Lung (tissue), 12 donors: ENCODE measurements around the gene TNNT2. TPM values are rescaled to one million over a fixed set of nuclear protein-coding genes. Genes with fewer than 3 reads are reported as not detected.

Experiments
- ATAC-seq: fragments of 200-7000 bp; cut with Tn5 transposase; one replicate; pipeline ENCODE4 v1.9.1; 2020; ENCODE audit warnings: moderate number of reproducible peaks; ENCODE audit not compliant: insufficient read depth, low FRiP score
- DNase-seq, 3 donors: peaks; one replicate each; pipeline ENCODE4 v3.0.0-alpha.2; 2013 to 2017
- H3K27ac ChIP-seq, 2 donors: one replicate each; pipeline ENCODE4 v1.5.1; 2013; ENCODE audit warnings: mild to moderate bottlenecking in 2 of 2, moderate library complexity in 2 of 2, control low read depth in 1 of 2, inconsistent platforms in 1 of 2, low read depth in 1 of 2, low read length in 1 of 2
- H3K27me3 ChIP-seq, 3 donors: one replicate each; pipeline ENCODE4 v1.5.1; 2013; ENCODE audit warnings: low read length in 2 of 3; ENCODE audit not compliant: control insufficient read depth in 3 of 3, insufficient read depth in 3 of 3
- H3K36me3 ChIP-seq, 4 donors: one replicate each; pipeline ENCODE4 v1.5.1; 2013; ENCODE audit warnings: low read length in 4 of 4, mild to moderate bottlenecking in 1 of 4, moderate library complexity in 1 of 4; ENCODE audit not compliant: control insufficient read depth in 4 of 4, insufficient read depth in 4 of 4
- H3K4me1 ChIP-seq, 5 donors: one replicate each; pipeline ENCODE4 v1.5.1; 2013; ENCODE audit warnings: low read length in 5 of 5, mild to moderate bottlenecking in 2 of 5, moderate library complexity in 1 of 5; ENCODE audit not compliant: control insufficient read depth in 5 of 5, insufficient read depth in 5 of 5
- H3K4me3 ChIP-seq: one replicate; pipeline ENCODE4 v1.5.1; 2013; ENCODE audit warnings: mild to moderate bottlenecking, control low read depth, moderate library complexity
- H3K9ac ChIP-seq, 2 donors: one replicate each; pipeline ENCODE4 v1.5.1; 2013; ENCODE audit warnings: low read length in 2 of 2, control low read depth in 1 of 2; ENCODE audit not compliant: insufficient read depth in 1 of 2
- H3K9me3 ChIP-seq, 4 donors: one replicate each; pipeline ENCODE4 v1.5.1; 2013; ENCODE audit warnings: low read length in 3 of 4, mild to moderate bottlenecking in 1 of 4, moderate library complexity in 1 of 4; ENCODE audit not compliant: control insufficient read depth in 4 of 4, insufficient read depth in 3 of 4
- CTCF ChIP-seq: IDR thresholded peaks from 2 replicates; pipeline ENCODE4 v1.5.1; 2012; ENCODE audit warnings: mild to moderate bottlenecking; ENCODE audit errors: control extremely low read depth, extremely low read depth
- WGBS, 2 donors: extraction: QIAGEN DNeasy Blood & Tissue Kit; methylation state at CpG; one replicate each; pipeline ENCODE4 v1.1.7; 2013; 5-methylcytosine and 5-hydroxymethylcytosine counted together
- polyA plus RNA-seq, 2 donors: library from polyadenylated mRNA; stranded (reverse); fragments of 200-250 nt; gene quantifications; one replicate each; pipeline ENCODE4 v1.2.1, GENCODE V29; 2013
- total RNA-seq, 2 donors: library from RNA; depleted of rRNA in 1 of 2; stranded (reverse); fragments of >200 nt in 1 of 2; gene quantifications; one replicate each; pipeline ENCODE4 v1.2.1, GENCODE V29; 2014 to 2021
- donor health status: control.
- donor health status: control.
- donor health status: Bipolar disorder and iron deficiency.
- donor health status: healthy.
- donor health status: DM: yes; HTN: yes; CAD: no.

TNNT2 gene
- total and polyA plus RNA-seq, 4 donors, result 2.0 to 10.4 (median 5.4) TPM

- H3K4me3 ChIP-seq, result no peak overlapping the region
- TF ChIP-seq CTCF, result no peak
- 90 to 95% methylated on average over 3 of the region's 3 CpGs for WGBS, 2 donors
- H3K27ac ChIP-seq, result no peak overlapping the region
- H3K4me1 ChIP-seq, result no peaks in the 10 kb centered on the region
- DNase-seq (no peak), ATAC-seq (no peak)
- H3K36me3 ChIP-seq, result no peaks in the 10 kb centered on the region
- no peaks in the 10 kb centered on the region for H3K27me3 ChIP-seq
- no peak overlapping the region for H3K9ac ChIP-seq
- H3K9me3 ChIP-seq, result peaks cover 0 to 2% (median 0%) of the 10 kb centered on the region in 4 donors
Measured at GRCh38 chr1:201418461-201418860, 41.0 kb upstream of the TNNT2 start.

GRCh38 chr1:201414051-201414738 is 36.7 kb upstream of the TNNT2 start:
- H3K9me3 ChIP-seq, result peaks cover 0 to 2% (median 0%) of the 10 kb centered on the region in 4 donors
- H3K4me1 ChIP-seq, result no peaks in the 10 kb centered on the region
- DNase-seq, result no peak
- H3K27ac ChIP-seq, result no peak overlapping the region
- H3K36me3 ChIP-seq, result no peaks in the 10 kb centered on the region
- no peaks in the 10 kb centered on the region for H3K27me3 ChIP-seq
- 92 to 96% methylated on average over 15 of the region's 15 CpGs for WGBS, 2 donors
- no peak for ATAC-seq
- H3K9ac ChIP-seq, result no peak overlapping the region
- no peak overlapping the region for H3K4me3 ChIP-seq
- no peak for TF ChIP-seq CTCF

DNA sequence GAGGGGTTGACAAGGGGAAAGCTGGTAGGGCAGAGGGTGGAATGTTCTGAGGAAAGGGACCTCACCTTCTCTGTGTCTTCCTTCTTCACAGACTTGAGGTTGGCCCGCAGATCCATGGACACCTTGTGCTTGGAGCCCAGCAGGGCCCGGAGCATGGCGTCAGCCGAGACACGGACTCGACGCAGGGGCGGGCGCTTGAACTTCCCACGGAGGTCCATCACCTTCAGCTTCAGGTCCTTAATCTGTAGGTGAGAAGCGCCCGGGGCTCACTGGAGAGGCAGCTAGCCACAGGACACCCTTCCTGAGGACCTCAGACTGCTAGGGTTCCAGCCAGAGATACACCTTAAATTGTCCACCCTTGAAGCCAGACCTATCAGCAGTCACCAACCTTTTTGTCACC is 33.8 kb upstream of the TNNT2 start:
- Histone ChIP-seq H3K4me3 (no peak overlapping the region), H3K4me1 (no peaks in the 10 kb centered on the region), H3K9ac (no peak overlapping the region), H3K27ac (no peak overlapping the region), H3K36me3 (no peaks in the 10 kb centered on the region), H3K27me3 (no peaks in the 10 kb centered on the region), H3K9me3 (peaks cover 0 to 2% (median 0%) of the 10 kb centered on the region in 4 donors)
- no peak for DNase-seq
- no peak for ATAC-seq
- WGBS, 2 donors, result 96 to 97% methylated on average over 12 of the region's 12 CpGs
- no peak for TF ChIP-seq CTCF

DNA sequence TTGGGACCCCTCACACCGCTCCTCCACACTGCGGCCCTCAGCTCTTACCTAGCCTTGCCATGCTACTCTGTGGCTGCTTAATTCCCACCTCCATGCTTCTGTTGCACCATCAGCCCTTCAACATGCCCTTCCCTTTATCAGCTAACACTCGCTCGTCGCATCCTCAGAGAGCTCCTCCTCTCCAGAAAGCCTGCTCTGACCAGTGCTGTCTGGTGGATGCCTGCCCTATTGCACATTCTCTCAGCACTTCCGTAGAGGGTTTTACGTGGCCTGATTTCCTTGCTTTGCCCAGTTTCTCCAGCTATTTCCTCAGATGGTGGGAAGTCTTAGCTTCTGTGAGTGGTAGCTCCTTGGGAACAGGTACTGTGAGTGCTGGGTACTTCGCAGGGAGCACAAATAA is 32.0 kb upstream of the TNNT2 start:
- ATAC-seq (no peak), DNase-seq (no peak)
- TF ChIP-seq CTCF, result no peak
- H3K36me3 ChIP-seq, result no peaks in the 10 kb centered on the region
- no peaks in the 10 kb centered on the region for H3K27me3 ChIP-seq
- no peak overlapping the region for H3K4me3 ChIP-seq
- H3K4me1 ChIP-seq, result peaks cover 0 to 4% (median 0%) of the 10 kb centered on the region in 5 donors
- 77 to 87% methylated on average over 8 of the region's 8 CpGs for WGBS, 2 donors
- H3K9ac ChIP-seq, result no peak overlapping the region
- H3K27ac ChIP-seq, result no peak overlapping the region
- no peaks in the 10 kb centered on the region for H3K9me3 ChIP-seq
